ENCODE measurements around the gene GAB1. TPM values are rescaled to one million over a fixed set of nuclear protein-coding genes. Genes with fewer than 3 reads are reported as not detected.

Gene GAB1
- total and polyA plus RNA-seq, 2 of the 8 experiments (the other 6 are each of a cell fraction or from before 2014, with no cell fraction given), result 6.8 to 21.3 TPM

DNA sequence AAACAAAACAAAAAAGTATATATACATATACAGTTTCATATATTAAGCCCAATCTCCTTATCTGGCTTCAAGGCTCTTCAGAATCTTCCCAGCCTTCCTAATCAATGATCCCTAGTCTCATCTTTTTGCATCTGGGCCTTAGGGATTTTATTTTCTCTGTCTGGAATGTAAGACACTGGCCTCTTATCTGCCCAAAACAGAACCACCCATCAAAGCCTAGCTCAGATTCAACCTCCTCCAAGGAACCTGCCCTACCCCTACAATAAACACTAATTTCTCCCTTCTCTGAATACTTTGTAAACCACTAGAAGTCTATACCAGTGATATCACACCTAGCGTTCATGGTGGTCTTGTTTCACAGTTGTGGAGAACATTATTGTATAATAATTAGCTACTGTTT is 23.2 kb upstream of the GAB1 start:
- Histone ChIP-seq H2BK15ac (ENCODE audit: low read length) (no peak overlapping the region), H3K18ac (ENCODE audit: extremely low read depth, low read length) (no peak overlapping the region), H3K9ac (replicated peaks in 1 of 4; ENCODE audit: extremely low read depth in 1 of 4, low read depth in 3 of 4, low read length in 3 of 4) (no peak overlapping the region), H3K9me3 (ENCODE audit: insufficient read depth in 2 of 2, low read depth in 1 of 2, low read length in 1 of 2) (no peaks in the 10 kb centered on the region), H3K14ac (ENCODE audit: insufficient read length) (no peak overlapping the region), H2BK12ac (ENCODE audit: low read depth, low read length) (no peak overlapping the region), H3K27me3 (replicated peaks in 1 of 4; ENCODE audit: control insufficient read depth in 3 of 4, extremely low read depth in 1 of 4, insufficient read depth in 3 of 4, low read length in 3 of 4) (no peaks in the 10 kb centered on the region), H3K4me1 (replicated peaks in 1 of 4; ENCODE audit: control insufficient read depth in 3 of 4, insufficient read depth in 4 of 4, low read length in 3 of 4) (no peaks in the 10 kb centered on the region), H3K79me2 (ENCODE audit: control insufficient read depth in 1 of 2, insufficient read depth in 2 of 2, low read length in 2 of 2) (no peaks in the 10 kb centered on the region), H2BK20ac (ENCODE audit: low read length) (no peak overlapping the region), H3K4ac (replicated peaks; ENCODE audit: insufficient read length, low read depth, low read length) (no peak overlapping the region), H4K5ac (ENCODE audit: insufficient read length, low read depth, low read length) (no peak overlapping the region), H3K79me1 (ENCODE audit: low read depth, low read length) (no peaks in the 10 kb centered on the region), H2AFZ (ENCODE audit: low read length) (no peak overlapping the region), H3K27ac (ENCODE audit: low read depth, low read length) (no peak overlapping the region), H3K4me2 (ENCODE audit: insufficient read depth in 1 of 2, low read depth in 2 of 2, low read length in 2 of 2) (no peak overlapping the region), H2BK5ac (ENCODE audit: low read depth, low read length) (no peak overlapping the region), H3K36me3 (ENCODE audit: control insufficient read depth in 2 of 4, insufficient read depth in 4 of 4, low read length in 3 of 4) (no peaks in the 10 kb centered on the region), H2BK120ac (replicated peaks; ENCODE audit: low read depth, low read length) (no peak overlapping the region), H2AK5ac (ENCODE audit: low read depth, low read length) (no peak overlapping the region), H4K8ac (ENCODE audit: extremely low read depth, insufficient read depth, low read length) (no peak overlapping the region), H3K23me2 (ENCODE audit: low read depth, low read length) (no peaks in the 10 kb centered on the region), H3K23ac (ENCODE audit: insufficient read length) (no peak overlapping the region), H4K20me1 (replicated peaks in 1 of 2; ENCODE audit: control insufficient read depth in 1 of 2, insufficient read depth in 2 of 2, low read length in 2 of 2) (no peaks in the 10 kb centered on the region), H4K91ac (replicated peaks; ENCODE audit: insufficient read length, low read length) (no peak overlapping the region), H3K4me3 (ENCODE audit: extremely low read depth in 1 of 4, insufficient read depth in 2 of 4, low read depth in 3 of 4, low read length in 4 of 4) (no peak overlapping the region), H3K56ac (replicated peaks; ENCODE audit: insufficient read length, low read depth, low read length) (no peak overlapping the region)
- DNase-seq (ENCODE audit: low read depth in 1 of 2, low spot score in 2 of 2) (no peak), FAIRE-seq (no peak)
- WGBS, 2 experiments (ENCODE audit: extremely low coverage in 1 of 2, insufficient coverage in 1 of 2, insufficient read length in 1 of 2, insufficient replicate concordance in 2 of 2, low coverage in 1 of 2, low lambda C conversion rate in 2 of 2, missing lambda C conversion rate in 1 of 2), result 100% methylated on average over 1 of the region's 1 CpG; no CpG with 5 or more reads in 1 of the 2 experiments
- CTCF ChIA-PET (ENCODE audit: partially characterized antibody), result no interaction called here
- POLR2A ChIA-PET (ENCODE audit: partially characterized antibody), result interaction anchor here (0.6 kb wide), 1 partner anchor 87 kb away, joined by 3 read pairs; no protein-coding TSS in a partner anchor
- TF ChIP-seq CTBP2 (IDR thresholded peaks at IDR 0.05; ENCODE audit: borderline replicate concordance, insufficient read depth, insufficient read length, low read length) (no peak), SP1 (IDR thresholded peaks at IDR 0.05; ENCODE audit: low read depth, low read length) (no peak), SRF (IDR thresholded peaks at IDR 0.05; ENCODE audit: low read depth, low read length) (no peak)
